ENCODE data around the gene C2orf81. TPM values are rescaled to one million over a fixed set of nuclear protein-coding genes. Genes with fewer than 3 reads are reported as not detected.

C2orf81 gene
- total RNA-seq, 1 experiment from 2014 or later = 2.4 TPM

DNA sequence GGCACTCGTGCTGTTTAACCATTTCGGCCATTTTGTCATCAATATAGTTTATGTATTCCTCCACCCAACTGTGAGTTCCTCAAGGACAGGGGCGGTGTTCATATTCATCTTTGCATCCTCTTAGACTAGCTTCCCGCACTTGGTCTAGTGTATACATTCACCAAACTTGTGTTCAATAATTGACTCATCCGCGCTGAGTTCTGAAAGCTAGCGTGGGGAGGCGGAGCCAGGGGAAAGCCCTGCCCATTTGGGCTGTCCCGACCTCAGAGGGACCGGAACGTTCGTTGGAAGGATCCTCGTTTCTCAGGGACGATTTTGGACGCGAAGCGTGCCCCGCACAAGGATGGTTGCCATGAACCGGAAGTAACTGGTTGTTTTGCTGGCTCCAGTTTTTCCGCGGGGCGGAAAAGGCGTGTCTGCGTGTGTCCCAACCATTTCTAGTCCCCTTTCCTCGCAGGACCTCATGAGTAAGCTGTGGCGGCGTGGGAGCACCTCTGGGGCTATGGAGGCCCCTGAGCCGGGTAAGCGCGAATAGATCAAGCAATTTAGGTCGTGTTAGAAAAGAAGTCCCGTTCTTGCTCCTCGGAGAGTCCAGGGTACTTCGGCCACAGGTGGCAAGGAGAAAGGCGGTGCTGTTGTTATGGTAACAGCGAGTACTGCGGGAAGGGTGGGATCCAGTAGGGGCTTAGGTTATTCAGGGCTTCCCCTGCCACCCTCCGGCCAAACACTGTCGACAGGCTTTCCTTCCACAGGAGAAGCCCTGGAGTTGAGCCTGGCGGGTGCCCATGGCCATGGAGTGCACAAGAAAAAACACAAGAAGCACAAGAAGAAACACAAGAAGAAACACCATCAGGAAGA is 33.5 kb upstream of the C2orf81 start, which contains the start of gene INO80B:
Gene INO80B (plus strand): TSS at position 434 of the 858 bp plus-strand sequence. CDS start 30 bp downstream, at position 464.
- DNase-seq (peak; percentile 99), ATAC-seq (peak; percentile 29)
- Histone ChIP-seq H3K79me2 (ENCODE audit: low read length) (peaks cover 32% of the 10 kb centered on the region), H3K4me2 (ENCODE audit: low read length) (peak within 1 kb of the TSS; percentile 99), H3K4me1 (ENCODE audit: insufficient read depth, low read length) (peaks cover 27% of the 10 kb centered on the region), H3K27ac (ENCODE audit: low read length) (no peak within 1 kb of the TSS), H2AFZ (ENCODE audit: low read length) (peak within 1 kb of the TSS; percentile 84), H3K27me3 (ENCODE audit: low read length) (no peaks in the 10 kb centered on the region), H3K9ac (ENCODE audit: low read length) (peak within 1 kb of the TSS; percentile 78), H3K4me3 (ENCODE audit: low read length) (peak within 1 kb of the TSS; percentile 93), H4K20me1 (ENCODE audit: low read length) (no peaks in the 10 kb centered on the region), H3K9me3 (ENCODE audit: low read length) (no peaks in the 10 kb centered on the region), H3K36me3 (ENCODE audit: low read depth, low read length) (no peaks in the 10 kb centered on the region; the same call in 1 of the 2 replicates), H3F3A (ENCODE audit: low read length, unreplicated experiment) (no peaks in the 10 kb centered on the region), H3K9me2 (replicated peaks; ENCODE audit: low read length) (no peaks in the 10 kb centered on the region)
- BruUV-seq (replicated peaks) = TSS peak; percentile 43
- TF ChIP-seq EZH2phosphoT487 (IDR thresholded peaks at IDR 0.05; ENCODE audit: borderline replicate concordance, low read length) = no peak
- TF ChIP-seq, protein P1, sequence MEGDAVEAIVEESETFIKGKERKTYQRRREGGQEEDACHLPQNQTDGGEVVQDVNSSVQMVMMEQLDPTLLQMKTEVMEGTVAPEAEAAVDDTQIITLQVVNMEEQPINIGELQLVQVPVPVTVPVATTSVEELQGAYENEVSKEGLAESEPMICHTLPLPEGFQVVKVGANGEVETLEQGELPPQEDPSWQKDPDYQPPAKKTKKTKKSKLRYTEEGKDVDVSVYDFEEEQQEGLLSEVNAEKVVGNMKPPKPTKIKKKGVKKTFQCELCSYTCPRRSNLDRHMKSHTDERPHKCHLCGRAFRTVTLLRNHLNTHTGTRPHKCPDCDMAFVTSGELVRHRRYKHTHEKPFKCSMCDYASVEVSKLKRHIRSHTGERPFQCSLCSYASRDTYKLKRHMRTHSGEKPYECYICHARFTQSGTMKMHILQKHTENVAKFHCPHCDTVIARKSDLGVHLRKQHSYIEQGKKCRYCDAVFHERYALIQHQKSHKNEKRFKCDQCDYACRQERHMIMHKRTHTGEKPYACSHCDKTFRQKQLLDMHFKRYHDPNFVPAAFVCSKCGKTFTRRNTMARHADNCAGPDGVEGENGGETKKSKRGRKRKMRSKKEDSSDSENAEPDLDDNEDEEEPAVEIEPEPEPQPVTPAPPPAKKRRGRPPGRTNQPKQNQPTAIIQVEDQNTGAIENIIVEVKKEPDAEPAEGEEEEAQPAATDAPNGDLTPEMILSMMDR (conservative IDR thresholded peaks at IDR 0.05; ENCODE audit: low read depth, low read length) = no peak
- intact Hi-C loops (cut with micrococcal nuclease) = loop anchor here (1.0 to 5.0 kb wide), 4 partner anchors 15 to 258 kb away; partner anchors contain the start of genes CCDC142, MTHFD2 and PCGF1
- ChIA-PET POLR2A (ENCODE audit: unreplicated experiment) (interaction anchor here (0.7 to 1.3 kb wide), 2 partner anchors 15 to 692 kb away, joined by 3 read pairs; no protein-coding TSS in a partner anchor), CTCF (no interaction called here)

DNA sequence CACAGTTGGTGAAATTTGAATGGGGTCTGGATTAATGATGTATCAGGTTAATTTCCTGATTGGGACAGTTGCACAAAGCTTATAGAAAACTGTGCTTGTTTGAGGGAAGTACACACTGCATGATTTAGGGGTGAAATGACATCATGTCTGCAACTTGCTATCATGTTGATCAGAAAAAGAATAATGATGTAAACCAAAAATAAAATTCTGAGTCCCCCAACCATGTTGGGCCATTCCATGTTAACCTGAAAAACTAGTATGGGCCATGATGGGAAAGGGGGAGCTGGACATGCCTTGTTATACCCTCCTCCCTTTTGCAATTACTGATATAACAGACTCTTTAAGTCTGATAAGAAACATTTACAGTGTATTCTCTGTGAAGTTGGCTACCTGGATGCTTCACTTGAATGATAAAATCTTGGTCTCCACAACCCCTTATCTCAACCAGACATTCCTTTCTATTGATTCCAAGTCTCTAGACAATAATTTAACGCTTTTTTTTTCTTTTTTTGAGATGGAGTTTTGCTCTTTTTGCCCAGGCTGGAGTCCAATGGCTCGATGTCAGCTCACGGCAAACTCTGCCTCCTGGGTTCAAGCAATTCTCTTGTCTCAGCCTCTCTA is 29.3 kb upstream of the C2orf81 start:
- ChIA-PET POLR2A (ENCODE audit: unreplicated experiment) (no interaction called here), CTCF (no interaction called here)
- no peaks in the 10 kb centered on the region for H3K9me2 ChIP-seq (replicated peaks; ENCODE audit: low read length)
- H3K9me3 ChIP-seq (ENCODE audit: low read length) = no peaks in the 10 kb centered on the region
- intact Hi-C loops (cut with micrococcal nuclease) = no loop called here
- no peak overlapping the region for H3K4me3 ChIP-seq (ENCODE audit: low read length)
- H3K4me1 ChIP-seq (ENCODE audit: insufficient read depth, low read length) = peaks cover 7% of the 10 kb centered on the region; the same call in 1 of the 2 replicates
- no peak overlapping the region for H3K9ac ChIP-seq (ENCODE audit: low read length)
- BruUV-seq (replicated peaks) = no TSS peak
- no peak overlapping the region for H2AFZ ChIP-seq (ENCODE audit: low read length)
- DNase-seq (no peak), ATAC-seq (no peak)
- peaks cover 7% of the 10 kb centered on the region for H3K79me2 ChIP-seq (ENCODE audit: low read length)
- H3K27ac ChIP-seq (ENCODE audit: low read length) = no peak overlapping the region
- TF ChIP-seq EZH2 (IDR thresholded peaks at IDR 0.05; ENCODE audit: low read length, unreplicated experiment) = no peak
- H3F3A ChIP-seq (ENCODE audit: low read length, unreplicated experiment) = no peaks in the 10 kb centered on the region
- H3K4me2 ChIP-seq (ENCODE audit: low read length) = no peak overlapping the region
- no peaks in the 10 kb centered on the region for H3K27me3 ChIP-seq (ENCODE audit: low read length)
- no peaks in the 10 kb centered on the region for H4K20me1 ChIP-seq (ENCODE audit: low read length)
- H3K36me3 ChIP-seq (ENCODE audit: low read depth, low read length) = no peaks in the 10 kb centered on the region

DNA sequence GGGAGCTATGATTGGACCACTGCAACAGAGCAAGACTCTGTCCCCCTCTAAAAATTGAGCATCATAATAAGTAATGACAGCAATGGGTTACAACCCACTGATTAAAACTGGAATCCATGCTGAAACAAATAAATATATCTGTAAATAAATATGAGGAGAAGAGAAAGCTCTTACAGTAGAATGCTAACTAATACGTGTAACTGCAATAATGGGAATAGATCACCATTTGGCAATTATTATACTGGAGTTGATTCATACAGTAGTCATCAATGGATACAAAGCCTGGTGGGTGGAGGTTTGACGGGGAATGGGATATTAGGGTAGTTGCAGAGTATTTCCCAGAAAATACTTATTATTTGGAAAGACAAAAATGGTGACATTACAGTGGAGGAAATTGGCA is 27.4 kb upstream of the C2orf81 start:
- TF ChIP-seq EZH2phosphoT487 (IDR thresholded peaks at IDR 0.05; ENCODE audit: borderline replicate concordance, low read length) (no peak), EZH2 (IDR thresholded peaks at IDR 0.05; ENCODE audit: low read length, unreplicated experiment) (no peak)
- TF ChIP-seq, protein P1 (conservative IDR thresholded peaks at IDR 0.05; ENCODE audit: low read depth, low read length) = no peak
- H3K4me2 ChIP-seq (ENCODE audit: low read length) = no peak overlapping the region
- no peak overlapping the region for H2AFZ ChIP-seq (ENCODE audit: low read length)
- BruUV-seq (replicated peaks) = no TSS peak
- peaks cover 7% of the 10 kb centered on the region for H3K4me1 ChIP-seq (ENCODE audit: insufficient read depth, low read length)
- no peak overlapping the region for H3K27ac ChIP-seq (ENCODE audit: low read length)
- CTCF ChIA-PET = no interaction called here
- H3K4me3 ChIP-seq (ENCODE audit: low read length) = no peak overlapping the region
- intact Hi-C loops (cut with micrococcal nuclease) = no loop called here
- H3K9me3 ChIP-seq (ENCODE audit: low read length) = no peaks in the 10 kb centered on the region
- H3F3A ChIP-seq (ENCODE audit: low read length, unreplicated experiment) = no peaks in the 10 kb centered on the region
- H3K79me2 ChIP-seq (ENCODE audit: low read length) = no peaks in the 10 kb centered on the region
- H3K36me3 ChIP-seq (ENCODE audit: low read depth, low read length) = no peaks in the 10 kb centered on the region
- no peaks in the 10 kb centered on the region for H4K20me1 ChIP-seq (ENCODE audit: low read length)
- no peaks in the 10 kb centered on the region for H3K9me2 ChIP-seq (replicated peaks; ENCODE audit: low read length)
- H3K27me3 ChIP-seq (ENCODE audit: low read length) = no peaks in the 10 kb centered on the region
- H3K9ac ChIP-seq (ENCODE audit: low read length) = no peak overlapping the region
- DNase-seq = peak; percentile 37
- ATAC-seq = no peak
- POLR2A ChIA-PET (ENCODE audit: unreplicated experiment) = no interaction called here
